Bronchial epithelial cell (primary cell): ENCODE data around the gene SPATA4. TPM values are rescaled to one million over a fixed set of nuclear protein-coding genes. Genes with fewer than 3 reads are reported as not detected.
A peak's percentile ranks its signal among the peaks of the same experiment; 100 is the strongest.
"Not testable (repeated sequence)": the region's sequence is repeated elsewhere in the genome, so short reads cannot be mapped to it uniquely, and the experiment has no call there.

Experiments used
- DNase-seq: peaks from one replicate; pipeline ENCODE4 v3.0.0-alpha.2; 2010; ENCODE audit warnings: low read depth
- FAIRE-seq: peaks from 2 replicates; lab custom pipeline; 2011; peaks lifted over from hg19 to GRCh38; lab: Jason Lieb, UNC
- H3K27me3 ChIP-seq: 2 replicates; pipeline ENCODE4 v1.5.1; 2011; ENCODE audit warnings: low read length; ENCODE audit not compliant: control insufficient read depth, insufficient read depth
- H3K36me3 ChIP-seq: 2 replicates; pipeline ENCODE4 v1.5.1; 2011; ENCODE audit warnings: low read length; ENCODE audit not compliant: control insufficient read depth, insufficient read depth
- H3K4me3 ChIP-seq: 2 replicates; pipeline ENCODE4 v1.5.1; 2011; ENCODE audit warnings: mild to moderate bottlenecking, low read depth, low read length, control low read depth
- CTCF ChIP-seq: IDR thresholded peaks from 2 replicates; pipeline ENCODE4 v1.5.1; 2011; ENCODE audit warnings: mild to moderate bottlenecking, moderate library complexity, low read length, control low read depth, inconsistent platforms; ENCODE audit not compliant: insufficient read depth, severe bottlenecking
- total RNA-seq: library from RNA; depleted of rRNA; stranded (reverse); fragments of >200 nt; gene quantifications from 2 replicates; pipeline ENCODE4 v1.2.1, GENCODE V29; 2014

SPATA4 gene
- total RNA-seq, 1 donor from 2014 or later, result under 0.01 TPM

GRCh38 chr4:176217510-176217909 is 22.1 kb upstream of the SPATA4 start:
- H3K27me3 ChIP-seq, result no peaks in the 10 kb centered on the region
- no peak for TF ChIP-seq CTCF
- H3K4me3 ChIP-seq, result no peak overlapping the region
- no peaks in the 10 kb centered on the region for H3K36me3 ChIP-seq
- FAIRE-seq (no peak), DNase-seq (no peak)

- not testable (repeated sequence) for H3K36me3 ChIP-seq, H3K4me3 ChIP-seq, DNase-seq, FAIRE-seq, H3K27me3 ChIP-seq
Observed at GRCh38 chr4:176212351-176212750, 17.0 kb upstream of the SPATA4 start.

- DNase-seq, result no peak
- no peak for FAIRE-seq
- Histone ChIP-seq H3K36me3 (no peaks in the 10 kb centered on the region), H3K4me3 (no peak overlapping the region), H3K27me3 (peaks cover 2% of the 10 kb centered on the region)
- no peak for TF ChIP-seq CTCF
Observed at GRCh38 chr4:176210579-176211296, 15.4 kb upstream of the SPATA4 start.

- DNase-seq, result no peak
- FAIRE-seq, result no peak
- TF ChIP-seq CTCF, result no peak
- H3K27me3 ChIP-seq, result peaks cover 2% of the 10 kb centered on the region
- no peaks in the 10 kb centered on the region for H3K36me3 ChIP-seq
- no peak overlapping the region for H3K4me3 ChIP-seq
Observed at GRCh38 chr4:176210101-176210500, 14.7 kb upstream of the SPATA4 start.

GRCh38 chr4:176209535-176209934 is 14.2 kb upstream of the SPATA4 start:
- DNase-seq (no peak), FAIRE-seq (peak; percentile 13)
- no peak overlapping the region for H3K4me3 ChIP-seq
- H3K36me3 ChIP-seq, result no peaks in the 10 kb centered on the region
- peaks cover 2% of the 10 kb centered on the region for H3K27me3 ChIP-seq
- no peak for TF ChIP-seq CTCF

GRCh38 chr4:176207839-176208238 is 12.5 kb upstream of the SPATA4 start:
- peaks cover 2% of the 10 kb centered on the region for H3K27me3 ChIP-seq
- H3K36me3 ChIP-seq, result no peaks in the 10 kb centered on the region
- DNase-seq (no peak), FAIRE-seq (no peak)
- H3K4me3 ChIP-seq, result no peak overlapping the region
- TF ChIP-seq CTCF, result no peak
